Liver (tissue), 9 donors: ENCODE results near the gene PGAP1. TPM values are rescaled to one million over a fixed set of nuclear protein-coding genes. Genes with fewer than 3 reads are reported as not detected.

Experiments
- DNase-seq: peaks from one replicate; pipeline ENCODE4 v3.0.0-alpha.2; 2017; ENCODE audit warnings: low spot score
- H3K27ac ChIP-seq, 2 donors: one replicate each; pipeline ENCODE4 v1.7.0; 2013; ENCODE audit warnings: inconsistent platforms in 2 of 2, low read length in 2 of 2, control low read depth in 1 of 2, low read depth in 1 of 2, mild to moderate bottlenecking in 1 of 2
- H3K27me3 ChIP-seq, 4 donors: one replicate each; pipeline versions ENCODE4 v1.6.1 to v1.7.0; 2013; ENCODE audit warnings: low read length in 3 of 4, inconsistent platforms in 1 of 4, mild to moderate bottlenecking in 1 of 4, moderate library complexity in 1 of 4; ENCODE audit not compliant: control insufficient read depth in 4 of 4, insufficient read depth in 4 of 4
- H3K36me3 ChIP-seq, 4 donors: one replicate each; pipeline versions ENCODE4 v1.6.1 to v1.7.0; 2013; ENCODE audit warnings: low read length in 3 of 4, mild to moderate bottlenecking in 3 of 4, low read depth in 1 of 4, moderate library complexity in 1 of 4; ENCODE audit not compliant: control insufficient read depth in 4 of 4, insufficient read depth in 3 of 4
- H3K4me1 ChIP-seq, 4 donors: one replicate each; pipeline versions ENCODE4 v1.6.1 to v1.7.0; 2013; ENCODE audit warnings: low read length in 3 of 4, mild to moderate bottlenecking in 3 of 4, moderate library complexity in 1 of 4; ENCODE audit not compliant: control insufficient read depth in 4 of 4, insufficient read depth in 4 of 4
- H3K4me3 ChIP-seq, 3 donors: one replicate each; pipeline versions ENCODE4 v1.6.1 to v1.7.0; 2013; ENCODE audit warnings: low read length in 3 of 3, control low read depth in 1 of 3, low read depth in 1 of 3, mild to moderate bottlenecking in 1 of 3
- H3K9ac ChIP-seq, 2 donors: one replicate each; pipeline ENCODE4 v1.7.0; 2013; ENCODE audit warnings: low read length in 2 of 2, mild to moderate bottlenecking in 2 of 2, moderate library complexity in 2 of 2, control low read depth in 1 of 2, low read depth in 1 of 2
- H3K9me3 ChIP-seq, 4 donors: one replicate each; pipeline versions ENCODE4 v1.6.1 to v1.7.0; 2013; ENCODE audit warnings: low read length in 3 of 4; ENCODE audit not compliant: control insufficient read depth in 4 of 4
- ATF3 ChIP-seq: IDR thresholded peaks from 2 replicates; pipeline ENCODE4 v1.6.1; 2016; ENCODE audit warnings: antibody characterized with exemption
- EGR1 ChIP-seq, 2 donors: IDR thresholded peaks; 2 replicates each; pipeline ENCODE4 v1.6.1; 2016 to 2018; ENCODE audit warnings: antibody characterized with exemption in 2 of 2, low read depth in 2 of 2
- FOXA1 ChIP-seq: IDR thresholded peaks from 2 replicates; pipeline ENCODE4 v1.6.1; 2016; ENCODE audit warnings: antibody characterized with exemption
- FOXA2 ChIP-seq: IDR thresholded peaks from 2 replicates; pipeline ENCODE4 v1.6.1; 2016; ENCODE audit warnings: antibody characterized with exemption
- GABPA ChIP-seq, 2 donors: IDR thresholded peaks in 1 of 2; conservative IDR thresholded peaks in 1 of 2; 2 replicates each; pipeline ENCODE4 v1.6.1; 2016; ENCODE audit warnings: antibody characterized with exemption in 2 of 2, mild to moderate bottlenecking in 1 of 2, moderate library complexity in 1 of 2
- HNF4G ChIP-seq: IDR thresholded peaks from 2 replicates; pipeline ENCODE4 v1.6.1; 2016; ENCODE audit warnings: antibody characterized with exemption
- JUND ChIP-seq, 2 donors: IDR thresholded peaks; 2 replicates each; pipeline ENCODE4 v1.6.1; 2016; ENCODE audit warnings: antibody characterized with exemption in 2 of 2
- NR2F2 ChIP-seq: IDR thresholded peaks from 2 replicates; pipeline ENCODE4 v1.6.1; 2016; ENCODE audit warnings: antibody characterized with exemption
- RAD21 ChIP-seq, 2 donors: IDR thresholded peaks; 2 replicates each; pipeline ENCODE4 v1.6.1; 2016; ENCODE audit warnings: antibody characterized with exemption in 2 of 2, mild to moderate bottlenecking in 2 of 2
- RXRA ChIP-seq, 2 donors: IDR thresholded peaks; 2 replicates each; pipeline ENCODE4 v1.6.1; 2017 to 2018; ENCODE audit warnings: antibody characterized with exemption in 2 of 2, mild to moderate bottlenecking in 1 of 2
- SP1 ChIP-seq: IDR thresholded peaks from 2 replicates; pipeline ENCODE4 v1.6.1; 2018; ENCODE audit warnings: antibody characterized with exemption, mild to moderate bottlenecking
- TAF1 ChIP-seq: conservative IDR thresholded peaks from 2 replicates; pipeline ENCODE4 v1.6.1; 2016; ENCODE audit warnings: antibody characterized with exemption, mild to moderate bottlenecking
- YY1 ChIP-seq: IDR thresholded peaks from 2 replicates; pipeline ENCODE4 v1.6.1; 2016; ENCODE audit warnings: antibody characterized with exemption, mild to moderate bottlenecking
- WGBS: extraction: QIAGEN DNeasy Blood & Tissue Kit; methylation state at CpG from one replicate; pipeline ENCODE4 v1.1.7; 2013; 5-methylcytosine and 5-hydroxymethylcytosine counted together
- polyA plus RNA-seq, 2 donors: library from polyadenylated mRNA; stranded (reverse) in 1 of 2; unstranded in 1 of 2; fragments of 200-250 nt in 1 of 2; fragments of >200 nt in 1 of 2; fragmentation: Nextera tagmentation in 1 of 2; extraction: Ambion mirVana in 1 of 2; gene quantifications; one replicate each; pipeline versions ENCODE4 v1.2.1 to v1.2.3, GENCODE V29; 2013 to 2015
- total RNA-seq, 2 donors: library from RNA; depleted of rRNA; stranded (reverse); fragments of >200 nt; gene quantifications; one replicate each; pipeline ENCODE4 v1.2.3, GENCODE V29; 2014
- TF ChIP-seq, protein P1 (sequence below): IDR thresholded peaks from 2 replicates; pipeline ENCODE4 v1.6.1; 2016; ENCODE audit warnings: antibody characterized with exemption, mild to moderate bottlenecking
- TF ChIP-seq, protein P2 (sequence below): fragments of 150-350 bp; IDR thresholded peaks from 2 replicates; pipeline ENCODE4 v1.5.1; 2017; ENCODE audit warnings: improper control_type of control experiment, low read depth, low read length; ENCODE audit not compliant: missing input control
- donor health status: healthy.
- donor health status: healthy.
- donor health status: healthy.
- donor health status: healthy.
- donor health status: healthy.

PGAP1 gene
- total and polyA plus RNA-seq, 4 donors: 0.54 to 5.8 (median 2.3) TPM

- Histone ChIP-seq H3K36me3 (no peaks in the 10 kb centered on the region), H3K27ac (no peak overlapping the region), H3K4me1 (no peaks in the 10 kb centered on the region), H3K9ac (no peak overlapping the region), H3K9me3 (no peaks in the 10 kb centered on the region), H3K27me3 (no peaks in the 10 kb centered on the region), H3K4me3 (no peak overlapping the region)
- DNase-seq: no peak
- TF ChIP-seq HNF4G: no peak
- TF ChIP-seq ATF3: no peak
- no peak for TF ChIP-seq FOXA2
- no peak for TF ChIP-seq JUND (IDR thresholded peaks at IDR 0.05)
- TF ChIP-seq GABPA (IDR thresholded peaks at IDR 0.05 in 1 of 2, conservative IDR thresholded peaks at IDR 0.05 in 1 of 2): no peak
- no peak for TF ChIP-seq RXRA (IDR thresholded peaks at IDR 0.05)
- WGBS: 95% methylated on average over 6 of the region's 6 CpGs
These were observed 25.7 kb downstream of the PGAP1 start for GRCh38 chr2:196900843-196901242.

GRCh38 chr2:196899976-196900375 lies 26.5 kb downstream of the PGAP1 start:
- no peak for DNase-seq
- no peaks in the 10 kb centered on the region for H3K9me3 ChIP-seq
- H3K27ac ChIP-seq: no peak overlapping the region
- TF ChIP-seq EGR1 (IDR thresholded peaks at IDR 0.05; ENCODE audit: low read depth in 2 of 2): no peak
- TF ChIP-seq HNF4G: no peak
- no peak for TF ChIP-seq ATF3
- no peak overlapping the region for H3K4me3 ChIP-seq
- no peaks in the 10 kb centered on the region for H3K36me3 ChIP-seq
- WGBS: 97% methylated on average over 3 of the region's 3 CpGs
- no peak overlapping the region for H3K9ac ChIP-seq
- no peaks in the 10 kb centered on the region for H3K4me1 ChIP-seq
- no peaks in the 10 kb centered on the region for H3K27me3 ChIP-seq

GRCh38 chr2:196891136-196891535 lies 35.4 kb downstream of the PGAP1 start:
- TF ChIP-seq FOXA2 (no peak), HNF4G (no peak), RAD21 (IDR thresholded peaks at IDR 0.05) (no peak), FOXA1 (no peak), NR2F2 (no peak), JUND (IDR thresholded peaks at IDR 0.05) (no peak), YY1 (no peak), ATF3 (no peak), EGR1 (IDR thresholded peaks at IDR 0.05; ENCODE audit: low read depth in 2 of 2) (no peak), TAF1 (no peak), SP1 (no peak)
- TF ChIP-seq, protein P1, sequence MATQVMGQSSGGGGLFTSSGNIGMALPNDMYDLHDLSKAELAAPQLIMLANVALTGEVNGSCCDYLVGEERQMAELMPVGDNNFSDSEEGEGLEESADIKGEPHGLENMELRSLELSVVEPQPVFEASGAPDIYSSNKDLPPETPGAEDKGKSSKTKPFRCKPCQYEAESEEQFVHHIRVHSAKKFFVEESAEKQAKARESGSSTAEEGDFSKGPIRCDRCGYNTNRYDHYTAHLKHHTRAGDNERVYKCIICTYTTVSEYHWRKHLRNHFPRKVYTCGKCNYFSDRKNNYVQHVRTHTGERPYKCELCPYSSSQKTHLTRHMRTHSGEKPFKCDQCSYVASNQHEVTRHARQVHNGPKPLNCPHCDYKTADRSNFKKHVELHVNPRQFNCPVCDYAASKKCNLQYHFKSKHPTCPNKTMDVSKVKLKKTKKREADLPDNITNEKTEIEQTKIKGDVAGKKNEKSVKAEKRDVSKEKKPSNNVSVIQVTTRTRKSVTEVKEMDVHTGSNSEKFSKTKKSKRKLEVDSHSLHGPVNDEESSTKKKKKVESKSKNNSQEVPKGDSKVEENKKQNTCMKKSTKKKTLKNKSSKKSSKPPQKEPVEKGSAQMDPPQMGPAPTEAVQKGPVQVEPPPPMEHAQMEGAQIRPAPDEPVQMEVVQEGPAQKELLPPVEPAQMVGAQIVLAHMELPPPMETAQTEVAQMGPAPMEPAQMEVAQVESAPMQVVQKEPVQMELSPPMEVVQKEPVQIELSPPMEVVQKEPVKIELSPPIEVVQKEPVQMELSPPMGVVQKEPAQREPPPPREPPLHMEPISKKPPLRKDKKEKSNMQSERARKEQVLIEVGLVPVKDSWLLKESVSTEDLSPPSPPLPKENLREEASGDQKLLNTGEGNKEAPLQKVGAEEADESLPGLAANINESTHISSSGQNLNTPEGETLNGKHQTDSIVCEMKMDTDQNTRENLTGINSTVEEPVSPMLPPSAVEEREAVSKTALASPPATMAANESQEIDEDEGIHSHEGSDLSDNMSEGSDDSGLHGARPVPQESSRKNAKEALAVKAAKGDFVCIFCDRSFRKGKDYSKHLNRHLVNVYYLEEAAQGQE: no peak
- TF ChIP-seq, protein P2, sequence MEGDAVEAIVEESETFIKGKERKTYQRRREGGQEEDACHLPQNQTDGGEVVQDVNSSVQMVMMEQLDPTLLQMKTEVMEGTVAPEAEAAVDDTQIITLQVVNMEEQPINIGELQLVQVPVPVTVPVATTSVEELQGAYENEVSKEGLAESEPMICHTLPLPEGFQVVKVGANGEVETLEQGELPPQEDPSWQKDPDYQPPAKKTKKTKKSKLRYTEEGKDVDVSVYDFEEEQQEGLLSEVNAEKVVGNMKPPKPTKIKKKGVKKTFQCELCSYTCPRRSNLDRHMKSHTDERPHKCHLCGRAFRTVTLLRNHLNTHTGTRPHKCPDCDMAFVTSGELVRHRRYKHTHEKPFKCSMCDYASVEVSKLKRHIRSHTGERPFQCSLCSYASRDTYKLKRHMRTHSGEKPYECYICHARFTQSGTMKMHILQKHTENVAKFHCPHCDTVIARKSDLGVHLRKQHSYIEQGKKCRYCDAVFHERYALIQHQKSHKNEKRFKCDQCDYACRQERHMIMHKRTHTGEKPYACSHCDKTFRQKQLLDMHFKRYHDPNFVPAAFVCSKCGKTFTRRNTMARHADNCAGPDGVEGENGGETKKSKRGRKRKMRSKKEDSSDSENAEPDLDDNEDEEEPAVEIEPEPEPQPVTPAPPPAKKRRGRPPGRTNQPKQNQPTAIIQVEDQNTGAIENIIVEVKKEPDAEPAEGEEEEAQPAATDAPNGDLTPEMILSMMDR: no peak
- H3K27me3 ChIP-seq: no peaks in the 10 kb centered on the region
- WGBS: 82% methylated on average over 2 of the region's 2 CpGs
- H3K9me3 ChIP-seq: no peaks in the 10 kb centered on the region
- H3K36me3 ChIP-seq: peaks cover 0 to 8% (median under 1%) of the 10 kb centered on the region in 4 donors
- no peaks in the 10 kb centered on the region for H3K4me1 ChIP-seq
- no peak overlapping the region for H3K9ac ChIP-seq
- DNase-seq: no peak
- H3K27ac ChIP-seq: no peak overlapping the region
- no peak overlapping the region for H3K4me3 ChIP-seq
